Duodenal mucosa (tissue), 2 donors: ENCODE data around the gene NOL4L.

Experiments used
- H3K27ac ChIP-seq: one replicate; pipeline ENCODE4 v1.7.0; 2013; ENCODE audit warnings: low read depth, low read length
- H3K27me3 ChIP-seq, 2 donors: one replicate each; pipeline ENCODE4 v1.7.0; 2013; ENCODE audit warnings: low read length in 2 of 2, control low read depth in 1 of 2; ENCODE audit not compliant: insufficient read depth in 2 of 2, control insufficient read depth in 1 of 2
- H3K36me3 ChIP-seq, 2 donors: one replicate each; pipeline ENCODE4 v1.7.0; 2013; ENCODE audit warnings: low read length in 2 of 2, control low read depth in 1 of 2; ENCODE audit not compliant: insufficient read depth in 2 of 2, control insufficient read depth in 1 of 2
- H3K4me1 ChIP-seq, 2 donors: one replicate each; pipeline ENCODE4 v1.7.0; 2013; ENCODE audit warnings: low read length in 2 of 2, control low read depth in 1 of 2; ENCODE audit not compliant: insufficient read depth in 2 of 2, control insufficient read depth in 1 of 2
- H3K4me3 ChIP-seq, 2 donors: one replicate each; pipeline ENCODE4 v1.7.0; 2013; ENCODE audit warnings: low read length in 2 of 2, low read depth in 1 of 2
- H3K9ac ChIP-seq, 2 donors: one replicate each; pipeline ENCODE4 v1.7.0; 2013; ENCODE audit warnings: low read length in 2 of 2, low read depth in 1 of 2
- H3K9me3 ChIP-seq, 2 donors: one replicate each; pipeline ENCODE4 v1.7.0; 2013; ENCODE audit warnings: low read length in 2 of 2, control low read depth in 1 of 2; ENCODE audit not compliant: control insufficient read depth in 1 of 2

The NOL4L gene

GRCh38 chr20:32442630-32443373, 142.3 kb downstream of the NOL4L start:
- no peaks in the 10 kb centered on the region for H3K27me3 ChIP-seq
- H3K27ac ChIP-seq: no peak overlapping the region
- no peak overlapping the region for H3K9ac ChIP-seq

GRCh38 chr20:32441638-32442037, 143.5 kb downstream of the NOL4L start:
- H3K27ac ChIP-seq: no peak overlapping the region
- H3K36me3 ChIP-seq: peaks cover 42 to 66% of the 10 kb centered on the region in 2 donors
- no peaks in the 10 kb centered on the region for H3K9me3 ChIP-seq
- H3K9ac ChIP-seq: no peak overlapping the region
- no peak overlapping the region for H3K4me3 ChIP-seq
- H3K27me3 ChIP-seq: no peaks in the 10 kb centered on the region
- no peaks in the 10 kb centered on the region for H3K4me1 ChIP-seq

More at GRCh38 chr20:32442630-32443373, 142.3 kb downstream of the NOL4L start:
- Histone ChIP-seq H3K4me3 (no peak overlapping the region), H3K4me1 (no peaks in the 10 kb centered on the region), H3K36me3 (peaks cover 40 to 66% of the 10 kb centered on the region in 2 donors), H3K9me3 (no peaks in the 10 kb centered on the region)

- H3K9me3 ChIP-seq: no peaks in the 10 kb centered on the region
- no peak overlapping the region for H3K4me3 ChIP-seq
- no peak overlapping the region for H3K9ac ChIP-seq
- no peak overlapping the region for H3K27ac ChIP-seq
- no peaks in the 10 kb centered on the region for H3K27me3 ChIP-seq
- peaks cover 43 to 66% of the 10 kb centered on the region in 2 donors for H3K36me3 ChIP-seq
- H3K4me1 ChIP-seq: no peaks in the 10 kb centered on the region
Measured at GRCh38 chr20:32440758-32441078, 144.4 kb downstream of the NOL4L start.

- no peaks in the 10 kb centered on the region for H3K9me3 ChIP-seq
- no peak overlapping the region for H3K9ac ChIP-seq
- H3K4me3 ChIP-seq: no peak overlapping the region
- peaks cover 46 to 68% of the 10 kb centered on the region in 2 donors for H3K36me3 ChIP-seq
- H3K4me1 ChIP-seq: no peaks in the 10 kb centered on the region
- no peak overlapping the region for H3K27ac ChIP-seq
- H3K27me3 ChIP-seq: no peaks in the 10 kb centered on the region
Measured at GRCh38 chr20:32440069-32440757, 144.9 kb downstream of the NOL4L start.

GRCh38 chr20:32439132-32439829, 145.9 kb downstream of the NOL4L start:
- H3K9me3 ChIP-seq: no peaks in the 10 kb centered on the region
- no peaks in the 10 kb centered on the region for H3K27me3 ChIP-seq
- no peak overlapping the region for H3K27ac ChIP-seq
- H3K4me3 ChIP-seq: no peak overlapping the region
- no peaks in the 10 kb centered on the region for H3K4me1 ChIP-seq
- H3K9ac ChIP-seq: no peak overlapping the region
- H3K36me3 ChIP-seq: peaks cover 45 to 68% of the 10 kb centered on the region in 2 donors

- Histone ChIP-seq H3K27me3 (no peaks in the 10 kb centered on the region), H3K4me3 (no peak overlapping the region), H3K36me3 (peaks cover 53 to 71% of the 10 kb centered on the region in 2 donors), H3K9ac (no peak overlapping the region), H3K4me1 (no peaks in the 10 kb centered on the region), H3K9me3 (no peaks in the 10 kb centered on the region), H3K27ac (no peak overlapping the region)
Measured at GRCh38 chr20:32438331-32438858, 146.7 kb downstream of the NOL4L start.

DNA sequence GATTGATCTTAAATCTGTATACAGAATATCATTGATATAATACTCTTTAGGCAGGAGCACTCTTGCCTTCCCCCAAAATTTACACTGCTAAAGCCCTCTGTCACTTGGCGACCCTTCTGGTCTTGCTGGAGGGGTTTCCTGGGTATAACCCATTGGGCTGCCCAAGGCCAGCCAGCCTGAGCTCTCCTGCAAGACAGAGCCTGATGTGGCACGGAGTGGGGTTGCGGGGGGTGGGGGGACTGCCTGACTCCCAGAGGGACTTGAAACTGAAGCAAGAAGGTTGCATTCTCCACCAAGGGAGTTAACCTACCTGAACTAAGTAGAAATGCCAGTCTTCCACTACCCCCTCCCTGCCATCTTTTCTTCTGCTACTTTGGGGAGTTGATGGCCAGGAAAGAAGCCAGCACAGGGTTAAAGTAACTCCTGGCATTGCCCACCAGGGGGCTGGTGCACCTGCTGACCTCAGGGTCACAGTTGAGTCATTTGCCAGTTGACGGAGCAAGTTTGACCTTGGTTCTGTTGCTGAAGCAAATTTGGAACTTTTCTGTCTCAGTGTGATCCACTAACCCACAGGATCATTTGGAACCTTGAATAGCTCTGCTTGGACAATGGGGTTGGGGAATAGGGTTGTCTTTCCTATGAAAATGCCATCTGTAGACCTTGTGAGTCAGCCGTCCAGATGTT, 147.6 kb downstream of the NOL4L start:
- H3K27me3 ChIP-seq: no peaks in the 10 kb centered on the region
- H3K27ac ChIP-seq: no peak overlapping the region
- no peak overlapping the region for H3K4me3 ChIP-seq
- no peak overlapping the region for H3K9ac ChIP-seq
- H3K4me1 ChIP-seq: no peaks in the 10 kb centered on the region
- H3K9me3 ChIP-seq: no peaks in the 10 kb centered on the region
- peaks cover 59 to 75% of the 10 kb centered on the region in 2 donors for H3K36me3 ChIP-seq

- no peak overlapping the region for H3K9ac ChIP-seq
- no peaks in the 10 kb centered on the region for H3K9me3 ChIP-seq
- H3K27me3 ChIP-seq: no peaks in the 10 kb centered on the region
- no peak overlapping the region for H3K27ac ChIP-seq
- H3K4me1 ChIP-seq: no peaks in the 10 kb centered on the region
- peaks cover 64 to 79% of the 10 kb centered on the region in 2 donors for H3K36me3 ChIP-seq
- H3K4me3 ChIP-seq: no peak overlapping the region
Measured at GRCh38 chr20:32436968-32437367, 148.2 kb downstream of the NOL4L start.

DNA sequence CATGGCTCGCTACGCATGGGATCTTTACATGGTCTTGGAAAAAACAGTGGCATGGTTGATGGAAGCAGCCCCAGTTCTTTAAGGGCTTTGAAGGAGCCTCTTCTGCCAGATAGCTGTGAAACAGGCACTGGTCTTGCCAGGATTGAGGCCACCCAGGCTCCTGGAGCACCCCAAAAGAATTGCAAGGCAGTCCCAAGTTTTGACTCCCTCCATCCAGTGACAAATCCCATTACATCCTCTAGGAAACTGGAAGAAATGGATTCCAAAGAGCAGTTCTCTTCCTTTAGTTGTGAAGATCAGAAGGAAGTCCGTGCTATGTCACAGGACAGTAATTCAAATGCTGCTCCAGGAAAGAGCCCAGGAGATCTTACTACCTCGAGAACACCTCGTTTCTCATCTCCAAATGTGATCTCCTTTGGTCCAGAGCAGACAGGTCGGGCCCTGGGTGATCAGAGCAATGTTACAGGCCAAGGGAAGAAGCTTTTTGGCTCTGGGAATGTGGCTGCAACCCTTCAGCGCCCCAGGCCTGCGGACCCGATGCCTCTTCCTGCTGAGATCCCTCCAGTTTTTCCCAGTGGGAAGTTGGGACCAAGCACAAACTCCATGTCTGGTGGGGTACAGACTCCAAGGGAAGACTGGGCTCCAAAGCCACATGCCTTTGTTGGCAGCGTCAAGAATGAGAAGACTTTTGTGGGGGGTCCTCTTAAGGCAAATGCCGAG, 148.8 kb downstream of the NOL4L start:
- Histone ChIP-seq H3K9me3 (no peaks in the 10 kb centered on the region), H3K9ac (no peak overlapping the region), H3K27ac (no peak overlapping the region), H3K4me3 (no peak overlapping the region), H3K36me3 (peaks cover 70 to 86% of the 10 kb centered on the region in 2 donors), H3K4me1 (no peaks in the 10 kb centered on the region), H3K27me3 (no peaks in the 10 kb centered on the region)
